Gastroesophageal sphincter (tissue), 3 donors: ENCODE data around the gene MMEL1.

Experiments used
- POLR2A ChIP-seq, 2 donors: fragments of 450-650 bp; IDR thresholded peaks; one replicate each; pipeline ENCODE4 v1.6.1; 2017; ENCODE audit warnings: antibody characterized with exemption in 2 of 2, mild to moderate bottlenecking in 2 of 2, moderate library complexity in 1 of 2
- TF ChIP-seq, protein P1 (sequence below), 4 experiments: fragments of 200-600 bp in 2 of 4; fragments of 450-650 bp in 2 of 4; sonication (generic) in 1 of 4; IDR thresholded peaks; one replicate each; pipeline ENCODE4 v1.5.1; 2017 to 2019; ENCODE audit warnings: antibody characterized with exemption in 4 of 4, mild to moderate bottlenecking in 2 of 4, moderate library complexity in 2 of 4

DNA sequence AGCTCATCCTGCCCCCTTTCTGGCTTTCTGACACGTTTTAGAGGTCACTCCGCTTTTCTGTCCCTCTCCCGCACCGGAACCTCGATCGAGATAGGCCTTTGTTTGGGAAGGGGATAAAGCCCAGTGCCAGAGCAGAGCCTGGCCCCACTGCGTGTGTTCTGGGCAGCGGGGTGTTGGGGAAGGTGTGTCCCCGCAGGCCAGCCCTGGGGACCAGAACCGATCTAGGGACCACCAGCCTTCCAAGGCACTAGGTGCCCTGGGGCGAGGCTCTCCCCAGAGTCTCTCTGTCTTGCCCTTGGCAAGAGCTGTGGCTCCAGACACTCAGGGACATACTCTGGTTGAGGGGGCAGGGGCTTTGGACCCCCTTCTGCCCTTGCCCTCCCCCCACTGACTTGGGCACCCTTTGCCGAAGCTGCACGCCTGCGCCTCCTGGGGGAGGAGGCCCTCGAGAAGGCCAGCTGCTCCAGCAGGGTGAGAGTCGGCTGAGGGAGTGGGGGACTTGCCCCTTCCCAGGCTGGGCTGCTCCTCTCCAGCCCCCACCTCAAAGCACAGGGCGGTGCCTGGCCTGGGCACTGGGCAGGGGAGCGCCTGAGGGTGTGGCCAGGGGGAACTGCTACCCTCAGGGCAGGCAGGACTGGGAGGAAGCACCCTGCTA, 29.8 kb downstream of the MMEL1 start:
- TF ChIP-seq, protein P1, sequence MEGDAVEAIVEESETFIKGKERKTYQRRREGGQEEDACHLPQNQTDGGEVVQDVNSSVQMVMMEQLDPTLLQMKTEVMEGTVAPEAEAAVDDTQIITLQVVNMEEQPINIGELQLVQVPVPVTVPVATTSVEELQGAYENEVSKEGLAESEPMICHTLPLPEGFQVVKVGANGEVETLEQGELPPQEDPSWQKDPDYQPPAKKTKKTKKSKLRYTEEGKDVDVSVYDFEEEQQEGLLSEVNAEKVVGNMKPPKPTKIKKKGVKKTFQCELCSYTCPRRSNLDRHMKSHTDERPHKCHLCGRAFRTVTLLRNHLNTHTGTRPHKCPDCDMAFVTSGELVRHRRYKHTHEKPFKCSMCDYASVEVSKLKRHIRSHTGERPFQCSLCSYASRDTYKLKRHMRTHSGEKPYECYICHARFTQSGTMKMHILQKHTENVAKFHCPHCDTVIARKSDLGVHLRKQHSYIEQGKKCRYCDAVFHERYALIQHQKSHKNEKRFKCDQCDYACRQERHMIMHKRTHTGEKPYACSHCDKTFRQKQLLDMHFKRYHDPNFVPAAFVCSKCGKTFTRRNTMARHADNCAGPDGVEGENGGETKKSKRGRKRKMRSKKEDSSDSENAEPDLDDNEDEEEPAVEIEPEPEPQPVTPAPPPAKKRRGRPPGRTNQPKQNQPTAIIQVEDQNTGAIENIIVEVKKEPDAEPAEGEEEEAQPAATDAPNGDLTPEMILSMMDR (IDR thresholded peaks at IDR 0.05): no peak
- no peak for TF ChIP-seq POLR2A (IDR thresholded peaks at IDR 0.05)
